ENCODE measurements around the gene PIGR. TPM values are rescaled to one million over a fixed set of nuclear protein-coding genes. Genes with fewer than 3 reads are reported as not detected.

Gene PIGR
- total and polyA plus RNA-seq, 10 of the 15 experiments (the other 5 are each of a cell fraction or from before 2014, with no cell fraction given), result 0.96 to 7.6 (median 1.8) TPM

GRCh38 chr1:206898915-206899431 is 47.3 kb downstream of the PIGR start (continued):
- TF ChIP-seq RELB (IDR thresholded peaks at IDR 0.05; ENCODE audit: low read depth) (no peak), JUND (IDR thresholded peaks at IDR 0.05; ENCODE audit: low read depth, low read length) (no peak), BCL3 (IDR thresholded peaks at IDR 0.05; ENCODE audit: borderline replicate concordance, insufficient read depth, low read depth, low read length, poor library complexity, severe bottlenecking) (no peak), ZZZ3 (IDR thresholded peaks at IDR 0.05; ENCODE audit: control insufficient read depth, insufficient read length, low read depth) (no peak), ASH2L (IDR thresholded peaks at IDR 0.05; ENCODE audit: borderline replicate concordance, low read depth) (no peak)

GRCh38 chr1:206898089-206898914 is 48.0 kb downstream of the PIGR start:
- Histone ChIP-seq H3K36me3 (ENCODE audit: control insufficient read depth in 2 of 2, insufficient read depth in 2 of 2, low read length in 1 of 2) (no peaks in the 10 kb centered on the region; a peak in 1 of 4 replicates), H3K27me3 (replicated peaks in 1 of 2; ENCODE audit: control insufficient read depth in 2 of 2, insufficient read depth in 2 of 2, low read length in 1 of 2) (no peaks in the 10 kb centered on the region), H2AFZ (ENCODE audit: control insufficient read depth, low read depth, low read length) (no peak overlapping the region), H3K4me3 (no peak overlapping the region), H3K9me3 (replicated peaks; ENCODE audit: control insufficient read depth, insufficient read depth, low read length) (no peaks in the 10 kb centered on the region), H3K79me2 (ENCODE audit: control insufficient read depth, insufficient read depth, low read length) (no peaks in the 10 kb centered on the region), H3K4me2 (ENCODE audit: control insufficient read depth, insufficient read depth) (no peak overlapping the region), H3K4me1 (ENCODE audit: control insufficient read depth, insufficient read depth, low read length) (no peaks in the 10 kb centered on the region), H4K20me1 (ENCODE audit: control insufficient read depth, insufficient read depth) (no peaks in the 10 kb centered on the region), H3K27ac (ENCODE audit: control insufficient read depth, insufficient read depth) (no peak overlapping the region), H3K9ac (ENCODE audit: control insufficient read depth, insufficient read depth, low read length) (no peak overlapping the region)
- ChIA-PET RAD21 (ENCODE audit: unreplicated experiment) (interaction anchor here (1.0 kb wide), 1 partner anchor 89 kb away, joined by 3 read pairs; no protein-coding TSS in a partner anchor), POLR2A (no interaction called here), SMC1A (ENCODE audit: uncharacterized antibody, unreplicated experiment) (interaction anchor here (1.0 kb wide), 1 partner anchor 81 kb away, joined by 3 read pairs; no protein-coding TSS in a partner anchor), CTCF (no interaction called here)
- no peak for FAIRE-seq
- no peak for DNase-seq (ENCODE audit: low read depth, low spot score)
- no peak for ATAC-seq
- WGBS (ENCODE audit: insufficient coverage, insufficient replicate concordance, low lambda C conversion rate, missing lambda C conversion rate), result 83% methylated on average over 11 of the region's 11 CpGs
- intact Hi-C loops (cut with micrococcal nuclease; ENCODE audit: unreplicated experiment) (no loop called here), in situ Hi-C loops (cut with MboI) (no loop called here)
- BruUV-seq (replicated peaks), result no TSS peak
- TF ChIP-seq ATF2 (IDR thresholded peaks at IDR 0.05; ENCODE audit: low read length) (no peak), POU2F2 (IDR thresholded peaks at IDR 0.05; ENCODE audit: borderline replicate concordance, low read depth, low read length) (no peak), RCOR1 (conservative IDR thresholded peaks at IDR 0.05; ENCODE audit: low read depth, low read length) (no peak), KDM1A (IDR thresholded peaks at IDR 0.05; ENCODE audit: borderline replicate concordance) (no peak), SPI1 (IDR thresholded peaks at IDR 0.05; ENCODE audit: borderline replicate concordance, insufficient read depth, low read depth, low read length) (no peak), ZNF592 (IDR thresholded peaks at IDR 0.05) (no peak), YBX1 (IDR thresholded peaks at IDR 0.05) (no peak)
